Measurements from ENCODE around the gene COL20A1.

GRCh38 chr20:63256954-63257353, 36.0 kb upstream of the COL20A1 start:
- no peak for TF ChIP-seq CTCF (conservative IDR thresholded peaks at IDR 0.05 in 1 of 2, IDR thresholded peaks at IDR 0.05 in 1 of 2; ENCODE audit: low read depth in 1 of 2, low read length in 2 of 2)
- TF ChIP-seq EZH2 (IDR thresholded peaks at IDR 0.05; ENCODE audit: low read length, missing control alignments): no peak

All from fibroblast of lung (primary cell).